ENCODE data around the gene AURKAIP1. TPM values are rescaled to one million over a fixed set of nuclear protein-coding genes. Genes with fewer than 3 reads are reported as not detected.

The AURKAIP1 gene
- total and polyA plus RNA-seq, 2 of the 13 experiments (the other 11 are each of a cell fraction or from before 2014, with no cell fraction given) = 69.5 to 175 TPM

GRCh38 chr1:1357871-1358432 lies 17.1 kb downstream of the AURKAIP1 start (continued):
- no peak for TF ChIP-seq NFAT5 (CRISPR knock-in tag; IDR thresholded peaks at IDR 0.05)
- 0 out of 2 replicates have a peak, but pooled peaks have one; percentile 9 for TF ChIP-seq ZNF761 (CRISPR knock-in tag; conservative IDR thresholded peaks at IDR 0.05)
- no peak for TF ChIP-seq UBTF (CRISPR knock-in tag; IDR thresholded peaks at IDR 0.05)
- TF ChIP-seq HIVEP1 (CRISPR knock-in tag; IDR thresholded peaks at IDR 0.05) = no peak
- no peak for TF ChIP-seq ONECUT2 (CRISPR knock-in tag; IDR thresholded peaks at IDR 0.05)
- no peak; the same call in 1 of the 2 replicates for TF ChIP-seq PCBP1 (IDR thresholded peaks at IDR 0.05; ENCODE audit: borderline replicate concordance, low read depth, low read length)
- no peak for TF ChIP-seq ZNF567 (CRISPR knock-in tag; IDR thresholded peaks at IDR 0.05; ENCODE audit: borderline replicate concordance)
- TF ChIP-seq SRSF9 (IDR thresholded peaks at IDR 0.05; ENCODE audit: borderline replicate concordance, insufficient read depth, low read depth, low read length, poor library complexity, severe bottlenecking) = no peak
- TF ChIP-seq CCDC6 (CRISPR knock-in tag; IDR thresholded peaks at IDR 0.05) = no peak
- no peak for TF ChIP-seq SNAPC4 (CRISPR knock-in tag; IDR thresholded peaks at IDR 0.05)
- no peak for TF ChIP-seq ZBTB44 (CRISPR knock-in tag; IDR thresholded peaks at IDR 0.05)
- no peak for TF ChIP-seq ATF4 (CRISPR knock-in tag; IDR thresholded peaks at IDR 0.05)
- TF ChIP-seq ZFYVE20 (CRISPR knock-in tag; IDR thresholded peaks at IDR 0.05; ENCODE audit: borderline replicate concordance, low read depth) = no peak
